Lung (tissue), 12 donors: ENCODE results near the gene ADGRV1. TPM values are rescaled to one million over a fixed set of nuclear protein-coding genes. Genes with fewer than 3 reads are reported as not detected.

Experiments
- ATAC-seq: fragments of 200-7000 bp; cut with Tn5 transposase; one replicate; pipeline ENCODE4 v1.9.1; 2020; ENCODE audit warnings: moderate number of reproducible peaks; ENCODE audit not compliant: insufficient read depth, low FRiP score
- DNase-seq, 3 donors: peaks; one replicate each; pipeline ENCODE4 v3.0.0-alpha.2; 2013 to 2017
- H3K27ac ChIP-seq, 2 donors: one replicate each; pipeline ENCODE4 v1.5.1; 2013; ENCODE audit warnings: mild to moderate bottlenecking in 2 of 2, moderate library complexity in 2 of 2, control low read depth in 1 of 2, inconsistent platforms in 1 of 2, low read depth in 1 of 2, low read length in 1 of 2
- H3K27me3 ChIP-seq, 3 donors: one replicate each; pipeline ENCODE4 v1.5.1; 2013; ENCODE audit warnings: low read length in 2 of 3; ENCODE audit not compliant: control insufficient read depth in 3 of 3, insufficient read depth in 3 of 3
- H3K36me3 ChIP-seq, 4 donors: one replicate each; pipeline ENCODE4 v1.5.1; 2013; ENCODE audit warnings: low read length in 4 of 4, mild to moderate bottlenecking in 1 of 4, moderate library complexity in 1 of 4; ENCODE audit not compliant: control insufficient read depth in 4 of 4, insufficient read depth in 4 of 4
- H3K4me1 ChIP-seq, 5 donors: one replicate each; pipeline ENCODE4 v1.5.1; 2013; ENCODE audit warnings: low read length in 5 of 5, mild to moderate bottlenecking in 2 of 5, moderate library complexity in 1 of 5; ENCODE audit not compliant: control insufficient read depth in 5 of 5, insufficient read depth in 5 of 5
- H3K4me3 ChIP-seq: one replicate; pipeline ENCODE4 v1.5.1; 2013; ENCODE audit warnings: mild to moderate bottlenecking, control low read depth, moderate library complexity
- H3K9ac ChIP-seq, 2 donors: one replicate each; pipeline ENCODE4 v1.5.1; 2013; ENCODE audit warnings: low read length in 2 of 2, control low read depth in 1 of 2; ENCODE audit not compliant: insufficient read depth in 1 of 2
- H3K9me3 ChIP-seq, 4 donors: one replicate each; pipeline ENCODE4 v1.5.1; 2013; ENCODE audit warnings: low read length in 3 of 4, mild to moderate bottlenecking in 1 of 4, moderate library complexity in 1 of 4; ENCODE audit not compliant: control insufficient read depth in 4 of 4, insufficient read depth in 3 of 4
- WGBS, 2 donors: extraction: QIAGEN DNeasy Blood & Tissue Kit; methylation state at CpG; one replicate each; pipeline ENCODE4 v1.1.7; 2013; 5-methylcytosine and 5-hydroxymethylcytosine counted together
- polyA plus RNA-seq, 2 donors: library from polyadenylated mRNA; stranded (reverse); fragments of 200-250 nt; gene quantifications; one replicate each; pipeline ENCODE4 v1.2.1, GENCODE V29; 2013
- total RNA-seq, 2 donors: library from RNA; depleted of rRNA in 1 of 2; stranded (reverse); fragments of >200 nt in 1 of 2; gene quantifications; one replicate each; pipeline ENCODE4 v1.2.1, GENCODE V29; 2014 to 2021
- TF ChIP-seq, protein P1 (sequence below): IDR thresholded peaks from 2 replicates; pipeline ENCODE4 v1.5.1; 2012; ENCODE audit warnings: mild to moderate bottlenecking; ENCODE audit errors: control extremely low read depth, extremely low read depth
- donor health status: control.
- donor health status: control.
- donor health status: Bipolar disorder and iron deficiency.
- donor health status: healthy.
- donor health status: DM: yes; HTN: yes; CAD: no.

The ADGRV1 gene
- total and polyA plus RNA-seq, 4 donors = 3.6 to 66.2 (median 28.2) TPM

GRCh38 chr5:90551376-90551775, 7.2 kb upstream of the ADGRV1 start:
- Histone ChIP-seq H3K4me1 (no peaks in the 10 kb centered on the region), H3K27ac (no peak overlapping the region), H3K9me3 (no peaks in the 10 kb centered on the region), H3K27me3 (peaks cover 0 to 7% (median 5%) of the 10 kb centered on the region in 3 donors), H3K36me3 (no peaks in the 10 kb centered on the region), H3K9ac (no peak overlapping the region), H3K4me3 (no peak overlapping the region)
- TF ChIP-seq, protein P1, sequence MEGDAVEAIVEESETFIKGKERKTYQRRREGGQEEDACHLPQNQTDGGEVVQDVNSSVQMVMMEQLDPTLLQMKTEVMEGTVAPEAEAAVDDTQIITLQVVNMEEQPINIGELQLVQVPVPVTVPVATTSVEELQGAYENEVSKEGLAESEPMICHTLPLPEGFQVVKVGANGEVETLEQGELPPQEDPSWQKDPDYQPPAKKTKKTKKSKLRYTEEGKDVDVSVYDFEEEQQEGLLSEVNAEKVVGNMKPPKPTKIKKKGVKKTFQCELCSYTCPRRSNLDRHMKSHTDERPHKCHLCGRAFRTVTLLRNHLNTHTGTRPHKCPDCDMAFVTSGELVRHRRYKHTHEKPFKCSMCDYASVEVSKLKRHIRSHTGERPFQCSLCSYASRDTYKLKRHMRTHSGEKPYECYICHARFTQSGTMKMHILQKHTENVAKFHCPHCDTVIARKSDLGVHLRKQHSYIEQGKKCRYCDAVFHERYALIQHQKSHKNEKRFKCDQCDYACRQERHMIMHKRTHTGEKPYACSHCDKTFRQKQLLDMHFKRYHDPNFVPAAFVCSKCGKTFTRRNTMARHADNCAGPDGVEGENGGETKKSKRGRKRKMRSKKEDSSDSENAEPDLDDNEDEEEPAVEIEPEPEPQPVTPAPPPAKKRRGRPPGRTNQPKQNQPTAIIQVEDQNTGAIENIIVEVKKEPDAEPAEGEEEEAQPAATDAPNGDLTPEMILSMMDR = no peak
- DNase-seq (no peak), ATAC-seq (no peak)
- 76 to 82% methylated on average over 5 of the region's 5 CpGs for WGBS, 2 donors

- H3K4me3 ChIP-seq = no peak overlapping the region
- no peaks in the 10 kb centered on the region for H3K9me3 ChIP-seq
- TF ChIP-seq, protein P1 = no peak
- H3K9ac ChIP-seq = no peak overlapping the region
- ATAC-seq (no peak), DNase-seq (no peak)
- H3K27ac ChIP-seq = no peak overlapping the region
- H3K36me3 ChIP-seq = no peaks in the 10 kb centered on the region
- H3K4me1 ChIP-seq = peaks cover 0 to 12% (median 0%) of the 10 kb centered on the region in 5 donors
- peaks cover 0 to 30% (median 26%) of the 10 kb centered on the region in 3 donors for H3K27me3 ChIP-seq
These were observed 4.9 kb upstream of the ADGRV1 start for GRCh38 chr5:90553711-90554110.

DNA sequence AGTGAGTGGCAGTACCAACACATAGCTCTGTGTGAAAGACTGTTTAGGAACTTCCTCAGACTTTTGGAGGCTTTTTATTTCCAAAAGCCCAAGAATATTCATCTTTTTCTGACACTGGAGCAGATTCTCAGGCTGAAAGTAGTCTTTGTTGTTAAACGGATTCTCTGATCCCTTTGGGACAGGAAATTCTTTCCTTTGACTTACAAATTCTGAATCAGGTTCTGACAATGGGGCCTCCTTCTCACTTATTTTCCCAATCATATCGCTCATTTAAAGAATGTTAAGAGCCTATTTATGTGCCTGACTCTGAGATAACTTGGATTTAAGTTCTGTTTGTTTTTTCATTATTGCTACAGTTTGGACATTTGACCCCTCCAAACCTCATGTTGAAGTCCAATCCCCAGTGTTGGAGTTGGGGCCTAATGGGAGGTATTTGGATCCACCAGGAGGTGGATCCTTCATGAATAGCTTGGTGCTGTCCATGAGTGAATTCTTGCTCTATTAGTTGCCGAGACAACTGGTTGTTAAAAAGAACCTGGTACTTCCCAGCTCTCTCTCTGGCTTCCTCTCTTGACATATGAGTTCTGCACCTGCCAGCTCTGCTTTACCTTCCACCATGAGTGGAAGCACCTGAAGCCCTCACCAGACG, 4.1 kb upstream of the ADGRV1 start:
- DNase-seq (no peak), ATAC-seq (no peak)
- no peak overlapping the region for H3K4me3 ChIP-seq
- peaks cover 0 to 36% (median 26%) of the 10 kb centered on the region in 3 donors for H3K27me3 ChIP-seq
- H3K9ac ChIP-seq = no peak overlapping the region
- TF ChIP-seq, protein P1 = no peak
- H3K4me1 ChIP-seq = peaks cover 0 to 15% (median 3%) of the 10 kb centered on the region in 5 donors
- H3K36me3 ChIP-seq = no peaks in the 10 kb centered on the region
- H3K27ac ChIP-seq = no peak overlapping the region
- 71 to 81% methylated on average over 4 of the region's 4 CpGs for WGBS, 2 donors
- H3K9me3 ChIP-seq = no peaks in the 10 kb centered on the region

DNA sequence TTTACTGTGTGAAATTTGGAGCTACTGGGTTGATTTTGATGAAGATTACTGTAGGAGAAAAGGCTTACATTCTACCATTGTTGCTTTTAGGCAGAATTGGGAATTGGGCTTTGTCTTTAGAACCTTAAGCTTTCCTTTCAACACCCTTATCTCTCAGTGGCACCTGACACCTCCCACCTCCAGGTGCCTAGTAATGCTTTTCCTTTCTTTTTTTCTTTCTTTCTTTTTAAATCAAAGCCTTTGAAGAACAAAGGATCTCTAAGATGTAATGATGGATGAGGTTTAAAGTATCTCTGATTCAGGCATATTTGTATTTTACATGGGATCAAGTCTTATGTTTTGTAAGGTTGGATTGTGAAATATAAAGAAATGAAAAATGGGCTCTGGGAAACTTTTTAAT, 2.9 kb upstream of the ADGRV1 start:
- no peak for ATAC-seq
- H3K9ac ChIP-seq = no peak overlapping the region
- H3K27me3 ChIP-seq = peaks cover 0 to 43% (median 26%) of the 10 kb centered on the region in 3 donors
- H3K36me3 ChIP-seq = no peaks in the 10 kb centered on the region
- no peak overlapping the region for H3K27ac ChIP-seq
- no peak overlapping the region for H3K4me3 ChIP-seq
- H3K4me1 ChIP-seq = peaks cover 0 to 15% (median 3%) of the 10 kb centered on the region in 5 donors
- no peaks in the 10 kb centered on the region for H3K9me3 ChIP-seq
- DNase-seq = no peak
- TF ChIP-seq, protein P1 = no peak
